Nephron progenitor cell (in vitro differentiated cells): ENCODE results near the gene FCHO2.

Experiments
- DNase-seq: peaks from one replicate; pipeline ENCODE4 v3.0.0; 2021
- H3K27ac Mint-ChIP-seq: 2 replicates; pipeline ENCODE4 v1.8.0; 2021; ENCODE audit warnings: mild to moderate bottlenecking, moderate library complexity, mixed read lengths
- H3K27me3 Mint-ChIP-seq: 2 replicates; pipeline ENCODE4 v1.8.0; 2021; ENCODE audit warnings: mild to moderate bottlenecking, low read depth, mixed read lengths; ENCODE audit not compliant: poor library complexity
- H3K36me3 Mint-ChIP-seq: 2 replicates; pipeline ENCODE4 v1.8.0; 2021; ENCODE audit warnings: low read depth, mixed read lengths
- H3K4me1 Mint-ChIP-seq: 2 replicates; pipeline ENCODE4 v1.8.0; 2021; ENCODE audit warnings: mixed read lengths
- H3K4me3 Mint-ChIP-seq: 2 replicates; pipeline ENCODE4 v1.8.0; 2021; ENCODE audit warnings: mild to moderate bottlenecking, moderate library complexity, mixed read lengths
- H3K9me3 Mint-ChIP-seq: 2 replicates; pipeline ENCODE4 v1.8.0; 2021; ENCODE audit warnings: mild to moderate bottlenecking, moderate library complexity, mixed read lengths
- CTCF ChIP-seq: fragments of 200-600 bp; sonication (generic); IDR thresholded peaks from 2 replicates; pipeline ENCODE4 v1.5.0; 2021; ENCODE audit warnings: antibody characterized with exemption

Gene FCHO2

DNA sequence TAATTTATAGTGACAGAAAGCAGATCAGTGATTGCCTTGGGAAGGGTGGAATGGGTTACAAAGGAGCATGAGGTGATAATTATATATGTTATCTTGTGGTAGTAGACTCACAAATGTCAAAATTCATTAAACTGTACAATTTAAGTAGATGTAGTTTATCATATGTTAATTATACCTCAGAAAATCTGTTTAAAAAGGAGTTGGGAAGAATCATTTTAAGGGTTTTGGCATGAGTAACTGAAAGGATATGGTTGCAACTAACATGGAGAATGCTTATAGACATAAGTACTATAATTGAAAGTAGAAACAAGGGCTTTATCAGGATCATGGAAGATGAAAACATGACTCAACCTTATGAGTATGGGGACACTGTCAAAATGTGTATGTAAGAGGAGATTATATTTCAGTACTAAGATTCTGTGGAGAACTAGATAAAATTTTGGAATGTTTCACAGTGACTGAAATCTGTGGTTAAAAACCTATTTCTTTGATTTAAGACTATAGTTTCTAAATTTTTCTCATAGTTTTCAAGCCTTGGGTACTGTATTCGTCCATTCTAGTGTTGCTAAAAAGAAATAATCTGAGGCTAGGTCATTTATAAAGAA is 73.3 kb downstream of the FCHO2 start:
- Mint-ChIP-seq H3K36me3 (peaks cover 36% of the 10 kb centered on the region), H3K4me3 (no peak overlapping the region), H3K4me1 (no peaks in the 10 kb centered on the region), H3K27ac (peak overlapping the region; percentile 34), H3K9me3 (no peaks in the 10 kb centered on the region), H3K27me3 (no peaks in the 10 kb centered on the region)
- DNase-seq = no peak
- TF ChIP-seq CTCF = no peak

GRCh38 chr5:73030531-73030930 is 74.7 kb downstream of the FCHO2 start:
- Mint-ChIP-seq H3K4me1 (no peaks in the 10 kb centered on the region), H3K36me3 (peaks cover 29% of the 10 kb centered on the region), H3K27me3 (no peaks in the 10 kb centered on the region), H3K4me3 (no peak overlapping the region), H3K9me3 (no peaks in the 10 kb centered on the region), H3K27ac (no peak overlapping the region)
- DNase-seq = no peak
- TF ChIP-seq CTCF = no peak

- H3K36me3 Mint-ChIP-seq = peaks cover 29% of the 10 kb centered on the region
- no peak overlapping the region for H3K4me3 Mint-ChIP-seq
- H3K4me1 Mint-ChIP-seq = no peaks in the 10 kb centered on the region
- TF ChIP-seq CTCF = no peak
- no peaks in the 10 kb centered on the region for H3K9me3 Mint-ChIP-seq
- DNase-seq = no peak
- H3K27me3 Mint-ChIP-seq = no peaks in the 10 kb centered on the region
- H3K27ac Mint-ChIP-seq = no peak overlapping the region
These were observed 75.2 kb downstream of the FCHO2 start for GRCh38 chr5:73030995-73031394.

- Mint-ChIP-seq H3K36me3 (peaks cover 36% of the 10 kb centered on the region), H3K27ac (no peak overlapping the region), H3K27me3 (no peaks in the 10 kb centered on the region), H3K4me3 (no peak overlapping the region), H3K9me3 (no peaks in the 10 kb centered on the region), H3K4me1 (no peaks in the 10 kb centered on the region)
- no peak for DNase-seq
- no peak for TF ChIP-seq CTCF
These were observed 76.0 kb downstream of the FCHO2 start for GRCh38 chr5:73031839-73032238.

DNA sequence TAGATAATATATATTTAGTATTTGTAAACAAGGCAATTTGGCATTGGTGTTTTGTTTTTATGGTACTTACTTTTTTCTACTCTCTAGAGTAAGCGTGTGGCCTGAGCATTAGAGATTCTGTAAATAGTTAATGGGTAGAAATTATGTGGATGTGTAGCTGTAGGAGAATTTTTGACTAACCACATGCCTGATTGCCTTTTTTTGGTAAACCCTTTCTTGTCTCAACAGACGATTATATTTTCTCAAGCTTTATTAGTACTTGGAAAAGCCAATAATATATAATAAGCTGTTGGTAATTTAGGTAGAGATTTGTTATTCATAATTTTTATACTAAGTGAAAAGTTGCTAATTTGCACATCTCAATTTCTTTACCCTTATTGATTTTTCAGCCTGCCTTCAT is 76.8 kb downstream of the FCHO2 start:
- Mint-ChIP-seq H3K4me1 (no peaks in the 10 kb centered on the region), H3K27ac (no peak overlapping the region), H3K9me3 (no peaks in the 10 kb centered on the region), H3K27me3 (no peaks in the 10 kb centered on the region), H3K4me3 (no peak overlapping the region), H3K36me3 (peaks cover 33% of the 10 kb centered on the region)
- TF ChIP-seq CTCF = no peak
- no peak for DNase-seq

DNA sequence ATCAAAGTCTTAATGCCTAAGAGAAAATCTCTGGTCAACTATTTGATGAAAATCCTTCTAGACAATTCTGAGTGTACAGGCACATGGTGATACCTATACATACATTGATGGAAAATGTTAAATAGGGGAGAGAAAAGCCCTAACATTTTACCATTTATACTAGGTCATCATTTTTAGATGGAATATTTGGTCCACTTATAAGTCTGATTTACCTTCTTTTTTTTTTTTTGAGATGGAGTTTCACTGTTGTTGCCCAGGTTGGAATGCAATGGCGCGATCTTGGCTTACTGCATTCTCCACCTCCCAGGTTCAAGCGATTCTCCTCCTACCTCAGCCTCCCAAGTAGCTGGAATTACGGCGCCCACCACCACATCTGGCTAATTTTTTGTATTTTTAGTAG is 81.7 kb downstream of the FCHO2 start:
- no peaks in the 10 kb centered on the region for H3K9me3 Mint-ChIP-seq
- no peaks in the 10 kb centered on the region for H3K27me3 Mint-ChIP-seq
- no peaks in the 10 kb centered on the region for H3K4me1 Mint-ChIP-seq
- no peak overlapping the region for H3K4me3 Mint-ChIP-seq
- TF ChIP-seq CTCF = no peak
- H3K36me3 Mint-ChIP-seq = peaks cover 27% of the 10 kb centered on the region
- no peak overlapping the region for H3K27ac Mint-ChIP-seq
- no peak for DNase-seq
